ENCODE data around the gene RAD1. TPM values are rescaled to one million over a fixed set of nuclear protein-coding genes. Genes with fewer than 3 reads are reported as not detected.

Gene RAD1
- total RNA-seq, 1 donor from 2014 or later, result 36.1 TPM

DNA sequence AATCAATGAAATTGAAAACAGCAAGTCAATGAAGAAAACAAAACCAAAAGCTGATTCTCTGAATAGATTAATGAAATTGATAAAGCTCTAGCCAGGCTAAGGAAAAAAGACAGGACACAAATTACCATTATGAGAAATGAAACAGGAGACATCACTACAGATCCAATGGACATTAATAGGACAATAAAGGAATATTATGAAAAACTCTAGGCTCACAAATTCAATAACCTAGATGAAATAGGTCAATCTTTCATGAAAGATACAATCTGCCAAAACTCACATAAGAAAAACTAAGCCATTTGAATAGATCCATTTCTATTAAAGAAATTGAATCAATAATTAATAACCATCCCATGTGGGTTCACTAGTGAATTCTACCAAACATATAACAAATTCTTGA is 39.0 kb downstream of the RAD1 start:
- DNase-seq (ENCODE audit: low read depth, low spot score), result no peak
- TF ChIP-seq, protein P1, sequence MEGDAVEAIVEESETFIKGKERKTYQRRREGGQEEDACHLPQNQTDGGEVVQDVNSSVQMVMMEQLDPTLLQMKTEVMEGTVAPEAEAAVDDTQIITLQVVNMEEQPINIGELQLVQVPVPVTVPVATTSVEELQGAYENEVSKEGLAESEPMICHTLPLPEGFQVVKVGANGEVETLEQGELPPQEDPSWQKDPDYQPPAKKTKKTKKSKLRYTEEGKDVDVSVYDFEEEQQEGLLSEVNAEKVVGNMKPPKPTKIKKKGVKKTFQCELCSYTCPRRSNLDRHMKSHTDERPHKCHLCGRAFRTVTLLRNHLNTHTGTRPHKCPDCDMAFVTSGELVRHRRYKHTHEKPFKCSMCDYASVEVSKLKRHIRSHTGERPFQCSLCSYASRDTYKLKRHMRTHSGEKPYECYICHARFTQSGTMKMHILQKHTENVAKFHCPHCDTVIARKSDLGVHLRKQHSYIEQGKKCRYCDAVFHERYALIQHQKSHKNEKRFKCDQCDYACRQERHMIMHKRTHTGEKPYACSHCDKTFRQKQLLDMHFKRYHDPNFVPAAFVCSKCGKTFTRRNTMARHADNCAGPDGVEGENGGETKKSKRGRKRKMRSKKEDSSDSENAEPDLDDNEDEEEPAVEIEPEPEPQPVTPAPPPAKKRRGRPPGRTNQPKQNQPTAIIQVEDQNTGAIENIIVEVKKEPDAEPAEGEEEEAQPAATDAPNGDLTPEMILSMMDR (conservative IDR thresholded peaks at IDR 0.05), result no peak
- H3K4me3 Mint-ChIP-seq, result no peak overlapping the region
- peaks cover 4% of the 10 kb centered on the region for H3K4me1 Mint-ChIP-seq
- H3K9me3 Mint-ChIP-seq, result peaks cover 11% of the 10 kb centered on the region
- H3K27ac Mint-ChIP-seq (ENCODE audit: unreplicated experiment), result no peak overlapping the region
- H3K27me3 Mint-ChIP-seq (ENCODE audit: low read depth), result no peaks in the 10 kb centered on the region
- H3K36me3 Mint-ChIP-seq (ENCODE audit: low read depth), result peaks cover 18% of the 10 kb centered on the region

DNA sequence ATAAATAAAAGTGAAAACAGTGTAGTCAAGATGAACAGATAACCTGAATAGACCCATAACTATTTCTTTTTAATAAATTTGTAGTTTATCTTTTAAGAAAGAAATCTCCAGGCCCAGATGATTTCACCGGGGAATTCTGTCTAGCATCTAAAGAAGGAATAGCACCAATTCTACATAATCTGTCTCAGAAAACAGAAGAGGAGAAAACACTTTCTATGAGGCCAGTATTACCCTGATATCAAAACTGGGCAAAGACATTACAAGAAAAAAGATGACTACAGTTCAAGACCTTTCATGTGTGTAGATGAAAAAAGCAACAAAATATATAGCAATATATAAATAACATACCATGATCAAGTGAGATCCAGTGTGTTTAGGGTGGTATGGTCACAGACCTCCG is 44.9 kb downstream of the RAD1 start:
- TF ChIP-seq, protein P1 (conservative IDR thresholded peaks at IDR 0.05), result no peak
- Mint-ChIP-seq H3K27ac (ENCODE audit: unreplicated experiment) (no peak overlapping the region), H3K4me1 (peaks cover 23% of the 10 kb centered on the region), H3K9me3 (peaks cover 4% of the 10 kb centered on the region), H3K36me3 (ENCODE audit: low read depth) (peaks cover 14% of the 10 kb centered on the region), H3K4me3 (no peak overlapping the region), H3K27me3 (ENCODE audit: low read depth) (no peaks in the 10 kb centered on the region)
- DNase-seq (ENCODE audit: low read depth, low spot score), result no peak

DNA sequence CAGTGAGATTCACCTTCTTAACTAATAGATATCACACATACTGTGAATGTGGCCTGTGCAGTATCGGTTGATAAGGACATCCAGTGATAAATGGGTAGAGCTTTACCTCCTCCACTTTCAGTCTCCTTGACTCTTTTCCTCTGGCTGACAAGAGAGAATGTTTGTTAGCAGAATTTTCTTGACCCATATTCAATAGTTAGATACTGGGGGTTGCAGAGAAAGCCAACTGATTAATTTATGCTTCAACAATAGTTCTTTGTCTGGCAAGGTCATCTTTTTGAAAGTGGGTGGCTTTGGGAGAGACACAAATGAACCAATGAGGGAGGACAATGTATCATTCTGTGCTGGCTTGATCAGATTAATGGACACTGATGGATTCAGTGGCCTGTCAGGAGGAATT is 46.0 kb downstream of the RAD1 start:
- H3K36me3 Mint-ChIP-seq (ENCODE audit: low read depth), result peaks cover 10% of the 10 kb centered on the region
- no peak overlapping the region for H3K4me3 Mint-ChIP-seq
- no peaks in the 10 kb centered on the region for H3K9me3 Mint-ChIP-seq
- no peaks in the 10 kb centered on the region for H3K27me3 Mint-ChIP-seq (ENCODE audit: low read depth)
- no peak for DNase-seq (ENCODE audit: low read depth, low spot score)
- peak overlapping the region; percentile 21 for H3K27ac Mint-ChIP-seq (ENCODE audit: unreplicated experiment)
- TF ChIP-seq, protein P1 (conservative IDR thresholded peaks at IDR 0.05), result no peak
- peaks cover 23% of the 10 kb centered on the region for H3K4me1 Mint-ChIP-seq

DNA sequence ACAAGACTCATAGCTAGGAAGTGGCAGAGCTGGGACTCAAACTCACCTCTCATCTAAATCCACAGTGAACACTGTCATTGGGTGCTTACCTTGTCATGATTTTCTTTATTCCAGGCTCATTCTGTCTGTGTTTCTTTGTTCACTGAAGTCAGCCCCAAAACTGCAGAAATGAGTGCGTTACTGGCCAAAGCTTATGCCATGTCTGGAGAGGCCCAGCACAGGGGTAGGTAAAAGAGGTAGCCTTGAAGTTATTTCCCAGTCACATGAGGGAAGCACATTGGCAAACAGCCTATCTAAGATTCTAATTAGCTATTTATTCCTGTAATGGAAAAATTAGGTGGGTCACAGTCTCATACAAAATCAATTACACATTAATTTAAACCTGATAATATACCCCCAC is 46.5 kb downstream of the RAD1 start:
- no peaks in the 10 kb centered on the region for H3K27me3 Mint-ChIP-seq (ENCODE audit: low read depth)
- TF ChIP-seq, protein P1 (conservative IDR thresholded peaks at IDR 0.05), result no peak
- H3K9me3 Mint-ChIP-seq, result no peaks in the 10 kb centered on the region
- H3K4me1 Mint-ChIP-seq, result peaks cover 23% of the 10 kb centered on the region
- no peak for DNase-seq (ENCODE audit: low read depth, low spot score)
- H3K36me3 Mint-ChIP-seq (ENCODE audit: low read depth), result peaks cover 10% of the 10 kb centered on the region
- H3K27ac Mint-ChIP-seq (ENCODE audit: unreplicated experiment), result peak overlapping the region; percentile 81
- H3K4me3 Mint-ChIP-seq, result no peak overlapping the region

DNA sequence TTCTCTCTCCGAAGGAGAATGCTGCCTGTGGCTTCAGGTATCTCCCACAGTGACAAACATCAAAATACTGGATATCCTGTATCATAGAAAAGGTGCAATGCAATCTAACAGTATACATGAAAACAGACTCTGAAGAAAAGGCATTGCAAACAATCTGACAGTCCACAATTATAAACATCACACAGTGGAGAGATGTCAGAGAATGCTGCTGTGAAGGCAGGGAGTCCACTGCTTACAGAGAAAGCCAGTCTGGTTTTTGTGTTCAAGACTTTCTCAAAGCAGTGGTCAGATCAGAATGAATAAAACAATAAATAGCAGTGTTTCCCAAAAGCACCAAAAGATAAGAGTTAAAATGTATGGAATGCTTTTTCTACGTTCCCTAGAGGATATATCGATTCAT is 47.6 kb downstream of the RAD1 start:
- Mint-ChIP-seq H3K4me3 (no peak overlapping the region), H3K27me3 (ENCODE audit: low read depth) (no peaks in the 10 kb centered on the region), H3K27ac (ENCODE audit: unreplicated experiment) (no peak overlapping the region), H3K36me3 (ENCODE audit: low read depth) (peaks cover 10% of the 10 kb centered on the region), H3K4me1 (peaks cover 23% of the 10 kb centered on the region), H3K9me3 (no peaks in the 10 kb centered on the region)
- DNase-seq (ENCODE audit: low read depth, low spot score), result no peak
- TF ChIP-seq, protein P1 (conservative IDR thresholded peaks at IDR 0.05), result no peak

DNA sequence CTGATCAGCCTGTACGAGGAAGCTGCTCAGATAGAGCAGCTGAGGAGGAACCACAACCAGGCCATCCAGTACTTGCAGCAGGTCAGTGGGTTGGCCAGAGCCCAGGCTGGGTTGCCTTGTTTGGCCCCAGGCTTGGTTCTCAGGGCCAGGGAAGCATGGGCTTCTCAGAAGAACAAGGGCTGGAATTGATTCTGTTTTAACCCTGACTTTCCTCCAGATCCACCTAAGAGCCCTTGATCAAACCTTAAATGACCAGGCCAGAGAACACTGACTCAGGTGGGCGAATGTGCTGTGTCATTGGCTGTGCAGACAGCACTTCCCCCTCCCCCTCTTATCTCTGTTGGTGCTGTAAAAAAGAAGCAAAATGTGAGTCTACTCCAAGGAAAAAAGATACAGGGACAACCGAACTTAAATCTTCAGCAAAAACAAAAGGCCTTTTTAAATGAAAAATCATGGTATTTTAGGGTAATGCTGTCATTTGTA is 48.3 kb downstream of the RAD1 start:
- peaks cover 23% of the 10 kb centered on the region for H3K4me1 Mint-ChIP-seq
- TF ChIP-seq, protein P1 (conservative IDR thresholded peaks at IDR 0.05), result no peak
- H3K27ac Mint-ChIP-seq (ENCODE audit: unreplicated experiment), result no peak overlapping the region

More for the DNA sequence above, 48.3 kb downstream of the RAD1 start:
- Mint-ChIP-seq H3K9me3 (no peaks in the 10 kb centered on the region), H3K27me3 (ENCODE audit: low read depth) (no peaks in the 10 kb centered on the region), H3K4me3 (no peak overlapping the region), H3K36me3 (ENCODE audit: low read depth) (peaks cover 10% of the 10 kb centered on the region)
- no peak for DNase-seq (ENCODE audit: low read depth, low spot score)
